SH-SY5Y (cell line): ENCODE data around the gene PPP1CA.

Source experiments
- GATA2 ChIP-seq: IDR thresholded peaks from 2 replicates; pipeline ENCODE4 v1.6.1; 2011; ENCODE audit warnings: mild to moderate bottlenecking, low read depth, low read length
- GATA3 ChIP-seq: IDR thresholded peaks from 2 replicates; pipeline ENCODE4 v1.6.1; 2011; ENCODE audit warnings: low read depth, mild to moderate bottlenecking, low read length, moderate library complexity

DNA sequence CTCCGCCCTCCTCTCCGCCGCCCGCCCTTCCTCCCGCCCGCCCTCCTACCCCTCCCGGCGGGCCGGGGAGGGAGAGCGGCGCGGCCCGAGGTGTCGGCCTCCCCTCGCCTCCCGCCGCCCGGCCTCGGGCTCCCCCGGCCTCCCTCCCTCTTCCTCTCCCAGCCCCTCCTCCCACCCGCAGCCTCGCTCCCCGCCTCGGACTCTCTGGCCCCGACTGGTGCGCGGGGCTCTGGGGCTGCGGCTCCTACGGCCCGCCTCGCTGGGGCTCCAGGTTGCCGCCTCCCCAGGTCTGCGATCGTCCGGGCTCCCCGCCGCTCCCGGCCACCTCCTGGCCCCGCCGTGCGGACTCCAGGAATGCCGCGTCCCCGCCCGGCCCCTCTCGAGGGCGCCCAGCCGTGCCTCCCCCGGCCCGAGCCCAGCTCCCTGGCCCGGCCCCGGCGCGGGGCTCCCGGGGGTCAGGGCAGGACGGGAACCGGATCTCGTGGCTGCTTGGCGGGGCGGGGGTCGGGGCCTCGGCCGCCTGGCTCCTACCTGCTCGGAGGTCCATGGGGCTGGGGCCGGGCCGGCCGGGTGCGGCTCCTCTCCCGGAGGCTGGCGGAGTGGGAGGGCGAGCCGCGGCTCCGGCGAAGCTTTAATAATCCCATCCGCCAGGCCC, 28.5 kb downstream of the PPP1CA start, which contains the start of gene CLCF1:
- TF ChIP-seq GATA3 (no peak), GATA2 (no peak)
